Pancreas (tissue), 10 donors: ENCODE results near the gene AJAP1. TPM values are rescaled to one million over a fixed set of nuclear protein-coding genes. Genes with fewer than 3 reads are reported as not detected.

Experiments
- ATAC-seq, 4 donors: fragments of 200-7000 bp; cut with Tn5 transposase; one replicate each; pipeline versions ENCODE4 v1.8.0 to v1.9.1; 2020; ENCODE audit warnings: mild to moderate bottlenecking in 4 of 4, moderate library complexity in 4 of 4
- DNase-seq, 6 donors: peaks; one replicate each; pipeline ENCODE4 v3.0.0-alpha.2; 2020
- FAIRE-seq: peaks from 2 replicates; lab custom pipeline; 2012; peaks lifted over from hg19 to GRCh38; lab: Jason Lieb, UNC
- H3K27ac ChIP-seq, 4 donors: fragments of 200-600 bp; sonication (generic); 1 replicate in 3 of 4; 2 replicates in 1 of 4; pipeline versions ENCODE4 v1.5.0 to v1.8.0; 2020
- H3K27me3 ChIP-seq, 4 donors: fragments of 200-600 bp; one replicate each; pipeline ENCODE4 v1.8.0; 2021
- H3K36me3 ChIP-seq, 3 donors: fragments of 200-600 bp; sonication (generic) in 1 of 3; one replicate each; pipeline versions ENCODE4 v1.5.0 to v1.8.0; 2020 to 2021
- H3K4me1 ChIP-seq, 3 donors: fragments of 200-600 bp; one replicate each; pipeline ENCODE4 v1.8.0; 2021
- H3K4me3 ChIP-seq, 4 donors: fragments of 200-600 bp; sonication (generic) in 2 of 4; one replicate each; pipeline versions ENCODE4 v1.5.0 to v1.8.0; 2020 to 2021
- H3K9me3 ChIP-seq, 4 donors: fragments of 200-600 bp; one replicate each; pipeline ENCODE4 v1.8.0; 2021
- CTCF ChIP-seq, 4 donors: fragments of 200-600 bp; sonication (generic) in 3 of 4; IDR thresholded peaks; one replicate each; pipeline versions ENCODE4 v1.5.0 to v1.8.0; 2021; ENCODE audit warnings: antibody characterized with exemption in 4 of 4
- WGBS, 2 donors: extraction: QIAGEN DNeasy Blood & Tissue Kit; methylation state at CpG; one replicate each; pipeline ENCODE4 v1.1.7; 2013; 5-methylcytosine and 5-hydroxymethylcytosine counted together
- intact Hi-C, 3 donors: fragments of 100-400 bp; cut with DNase I; formaldehyde crosslinking; loops; one replicate each; pipeline versions ENCODE4 v1.11.1 to v1.14.2; 2022
- polyA plus RNA-seq, 2 donors: library from polyadenylated mRNA; stranded (reverse); fragments of 200-250 nt; gene quantifications; one replicate each; pipeline ENCODE4 v1.2.3, GENCODE V29; 2013
- total RNA-seq, 6 donors: library from RNA; stranded (reverse); fragmentation: NEBNext Ultra II Directional in 4 of 6; extraction: Animal tissue kit (Norgen Biotek cat#: 25700) in 4 of 6; gene quantifications; one replicate each; pipeline versions ENCODE4 v1.2.1 to v1.2.4, GENCODE V29; 2021 to 2023
- donor health status: healthy with polysubstance abuse.
- donor health status: DM: no; HTN: no; CAD: no; lungs with moderate emphysema.
- donor health status: DM: no; HTN: no; CAD: no.
- donor health status: control.
- donor health status: control.
- donor health status: Bipolar disorder and iron deficiency.
- donor health status: DM: yes; HTN: yes; CAD: no.
- donor health status: DM: no; HTN: no; CAD: no.
- donor health status: DM: no; HTN: no; CAD: no.
- donor health status: DM: yes; HTN: yes; CAD: no.

Gene AJAP1
- total and polyA plus RNA-seq, 8 donors: 0.38 to 4.3 (median 2.2) TPM

- no peak for DNase-seq
- WGBS, 2 donors: 44 to 56% methylated on average over 61 to 66 of the region's 66 CpGs
- no peak for ATAC-seq
- FAIRE-seq: no peak
- peak overlapping the region in 1 of 4 donors; percentile 17 for H3K4me3 ChIP-seq
- no peak for TF ChIP-seq CTCF (IDR thresholded peaks at IDR 0.05)
- H3K9me3 ChIP-seq: no peaks in the 10 kb centered on the region
- intact Hi-C loops: no loop called here
- H3K27ac ChIP-seq: no peak overlapping the region
- H3K4me1 ChIP-seq: no peaks in the 10 kb centered on the region
- no peaks in the 10 kb centered on the region for H3K27me3 ChIP-seq
- H3K36me3 ChIP-seq: no peaks in the 10 kb centered on the region
Measured at GRCh38 chr1:4711416-4712275, 57.2 kb downstream of the AJAP1 start.

- no peaks in the 10 kb centered on the region for H3K4me1 ChIP-seq
- FAIRE-seq: no peak
- no peak for TF ChIP-seq CTCF (IDR thresholded peaks at IDR 0.05)
- no peaks in the 10 kb centered on the region for H3K27me3 ChIP-seq
- H3K9me3 ChIP-seq: no peaks in the 10 kb centered on the region
- DNase-seq: no peak
- WGBS, 2 donors: 67 to 74% methylated on average over 12 of the region's 12 CpGs
- H3K27ac ChIP-seq: no peak overlapping the region
- ATAC-seq: no peak
- intact Hi-C loops: no loop called here
- no peak overlapping the region for H3K4me3 ChIP-seq
- H3K36me3 ChIP-seq: no peaks in the 10 kb centered on the region
Measured at GRCh38 chr1:4713669-4714068, 59.3 kb downstream of the AJAP1 start.

DNA sequence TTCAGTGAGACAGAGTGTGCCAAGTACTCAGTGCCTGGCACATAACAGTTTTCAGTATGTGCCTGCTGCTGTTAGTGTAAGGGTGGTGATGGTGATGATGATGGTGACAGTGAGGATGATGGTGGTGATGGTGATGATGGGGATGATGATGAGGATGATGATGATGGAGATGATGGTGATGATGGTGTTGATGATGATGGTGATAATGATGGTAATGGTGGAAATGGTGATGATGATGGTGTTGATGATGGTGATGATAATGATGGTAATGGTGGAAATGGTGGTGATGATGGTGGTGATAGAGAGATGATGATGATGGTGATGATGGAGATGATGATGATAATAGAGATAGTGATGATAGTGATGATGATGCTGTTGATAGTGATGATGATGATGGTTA, 62.0 kb downstream of the AJAP1 start:
- Histone ChIP-seq H3K4me3 (no peak overlapping the region), H3K4me1 (no peaks in the 10 kb centered on the region), H3K36me3 (no peaks in the 10 kb centered on the region), H3K27ac (no peak overlapping the region), H3K9me3 (no peaks in the 10 kb centered on the region), H3K27me3 (no peaks in the 10 kb centered on the region)
- ATAC-seq (no peak), FAIRE-seq (no peak), DNase-seq (no peak)
- TF ChIP-seq CTCF (IDR thresholded peaks at IDR 0.05): no peak
- intact Hi-C loops: no loop called here

GRCh38 chr1:4718071-4718470, 63.7 kb downstream of the AJAP1 start:
- TF ChIP-seq CTCF (IDR thresholded peaks at IDR 0.05): no peak
- Histone ChIP-seq H3K4me1 (no peaks in the 10 kb centered on the region), H3K27me3 (no peaks in the 10 kb centered on the region), H3K36me3 (no peaks in the 10 kb centered on the region), H3K4me3 (no peak overlapping the region), H3K9me3 (no peaks in the 10 kb centered on the region), H3K27ac (no peak overlapping the region)
- intact Hi-C loops: no loop called here
- DNase-seq (no peak), FAIRE-seq (no peak), ATAC-seq (no peak)
- 53 to 66% methylated on average over 5 of the region's 5 CpGs for WGBS, 2 donors

GRCh38 chr1:4723106-4723505, 68.7 kb downstream of the AJAP1 start:
- TF ChIP-seq CTCF (IDR thresholded peaks at IDR 0.05): no peak
- 43 to 51% methylated on average over 10 of the region's 10 CpGs for WGBS, 2 donors
- no peak overlapping the region for H3K27ac ChIP-seq
- DNase-seq (no peak), FAIRE-seq (no peak), ATAC-seq (no peak)
- H3K27me3 ChIP-seq: no peaks in the 10 kb centered on the region
- no peaks in the 10 kb centered on the region for H3K9me3 ChIP-seq
- no peak overlapping the region for H3K4me3 ChIP-seq
- H3K4me1 ChIP-seq: no peaks in the 10 kb centered on the region
- intact Hi-C loops: no loop called here
- H3K36me3 ChIP-seq: no peaks in the 10 kb centered on the region
